Endothelial cell of hepatic sinusoid (primary cell): ENCODE data around the gene SPTLC1.
"Not testable (repeated sequence)": the region's sequence is repeated elsewhere in the genome, so short reads cannot be mapped to it uniquely, and the experiment has no call there.

ENCODE experiments used
- in situ Hi-C: cut with HindIII; loops from 2 replicates; pipeline ENCODE4 v1.10.0; 2017; ENCODE audit warnings: low sequenced_read_pairs

The SPTLC1 gene

GRCh38 chr9:92035687-92036410 lies 79.4 kb downstream of the SPTLC1 start:
- in situ Hi-C loops = no loop called here

DNA sequence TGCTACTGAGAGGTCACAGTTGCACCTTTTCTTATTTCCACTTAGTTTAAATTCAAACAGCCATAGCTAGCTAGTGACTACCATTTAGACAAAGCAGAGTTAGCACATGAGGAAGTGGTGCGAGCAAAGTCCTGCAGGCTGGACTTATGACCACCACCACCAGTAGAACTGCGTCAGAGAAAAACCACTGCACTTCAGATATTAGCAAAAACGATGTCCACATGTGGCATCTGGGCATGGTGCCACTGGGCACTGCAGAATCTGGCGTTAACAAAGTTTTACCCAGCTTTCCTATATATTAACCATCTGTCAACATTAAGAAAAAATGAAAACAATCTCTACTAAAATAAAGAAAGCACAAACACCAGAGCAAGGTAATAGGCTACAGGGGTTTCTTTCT lies 80.1 kb downstream of the SPTLC1 start:
- in situ Hi-C loops = no loop called here

DNA sequence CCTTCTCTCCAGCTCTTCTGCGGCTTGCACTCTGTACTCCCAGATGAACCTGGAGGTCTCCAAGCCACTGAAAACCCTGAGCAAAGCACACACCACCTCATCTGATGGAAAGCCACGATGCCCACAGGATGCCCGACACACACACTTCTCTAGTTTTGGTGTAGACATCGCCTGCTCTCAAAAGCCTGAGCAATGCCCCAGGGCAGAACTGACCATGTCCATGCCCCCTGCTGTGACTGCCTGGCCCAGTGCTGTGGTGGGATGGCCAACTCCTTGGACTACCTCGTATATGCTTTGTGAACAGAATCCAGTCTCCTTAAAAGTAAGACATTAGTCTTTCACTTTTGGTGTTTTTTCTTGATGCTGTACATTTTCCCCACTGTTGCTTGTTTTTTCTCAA lies 81.2 kb downstream of the SPTLC1 start:
- in situ Hi-C loops = no loop called here

DNA sequence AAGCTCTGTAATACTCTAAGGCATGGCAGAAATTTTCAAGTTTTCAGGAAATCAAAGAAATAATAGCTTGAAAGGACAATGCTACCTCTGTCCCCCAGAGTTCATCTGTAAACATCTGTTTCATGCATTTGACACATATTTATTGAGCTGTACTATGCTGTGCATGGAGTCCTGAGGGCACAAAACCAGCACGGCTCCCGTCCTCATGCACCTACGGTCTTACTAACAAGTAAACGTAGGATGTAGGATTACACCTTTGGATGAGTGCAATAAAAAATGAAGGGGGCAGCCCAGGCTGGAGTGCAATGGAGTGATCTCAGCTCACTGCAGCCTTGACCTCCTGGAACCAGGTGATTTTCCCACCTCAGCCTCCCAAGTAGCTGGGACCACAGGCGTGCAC lies 81.9 kb downstream of the SPTLC1 start:
- in situ Hi-C loops = no loop called here

GRCh38 chr9:92032891-92033290 lies 82.3 kb downstream of the SPTLC1 start:
- in situ Hi-C loops = no loop called here

DNA sequence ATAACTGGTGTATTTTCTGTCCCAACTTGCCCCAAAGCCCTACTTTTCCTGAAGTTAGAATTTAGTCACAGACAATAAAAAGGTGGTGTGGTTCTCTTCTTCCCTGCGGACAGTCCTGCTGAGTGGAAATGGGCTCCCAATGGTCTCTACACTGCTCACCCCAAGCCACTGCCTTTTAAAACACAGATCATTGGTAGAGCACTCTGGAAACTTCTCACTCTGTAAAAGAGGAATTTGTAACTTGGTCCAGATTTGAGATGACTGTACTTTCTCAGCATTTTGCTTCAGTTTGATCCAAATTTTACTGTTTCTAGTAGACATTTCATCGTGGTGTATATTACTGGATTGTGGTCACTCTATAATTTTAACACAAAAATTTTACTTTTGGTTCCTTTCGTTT lies 84.8 kb downstream of the SPTLC1 start:
- in situ Hi-C loops = no loop called here

DNA sequence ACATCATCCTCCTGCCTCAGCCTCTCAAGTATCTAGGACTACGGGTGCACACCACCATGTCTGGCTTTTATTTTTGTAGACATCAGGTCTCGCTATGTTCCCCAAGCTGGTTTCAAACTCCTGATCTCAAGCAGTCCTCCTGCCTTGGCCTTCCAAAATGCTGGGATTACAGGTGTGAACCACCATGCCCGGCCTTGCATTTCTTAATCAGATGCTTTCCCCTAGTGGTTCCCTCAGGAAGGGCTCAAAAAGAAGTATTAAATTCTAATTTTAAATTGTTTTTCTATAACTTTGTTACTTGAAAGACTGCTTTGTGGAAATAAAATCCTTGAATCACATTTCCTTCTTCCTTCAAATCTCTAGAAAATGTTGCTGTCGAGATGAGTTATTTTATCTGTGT lies 85.7 kb downstream of the SPTLC1 start:
- in situ Hi-C loops = no loop called here

- in situ Hi-C loops = no loop called here
These were observed 88.8 kb downstream of the SPTLC1 start for GRCh38 chr9:92026206-92027002.

DNA sequence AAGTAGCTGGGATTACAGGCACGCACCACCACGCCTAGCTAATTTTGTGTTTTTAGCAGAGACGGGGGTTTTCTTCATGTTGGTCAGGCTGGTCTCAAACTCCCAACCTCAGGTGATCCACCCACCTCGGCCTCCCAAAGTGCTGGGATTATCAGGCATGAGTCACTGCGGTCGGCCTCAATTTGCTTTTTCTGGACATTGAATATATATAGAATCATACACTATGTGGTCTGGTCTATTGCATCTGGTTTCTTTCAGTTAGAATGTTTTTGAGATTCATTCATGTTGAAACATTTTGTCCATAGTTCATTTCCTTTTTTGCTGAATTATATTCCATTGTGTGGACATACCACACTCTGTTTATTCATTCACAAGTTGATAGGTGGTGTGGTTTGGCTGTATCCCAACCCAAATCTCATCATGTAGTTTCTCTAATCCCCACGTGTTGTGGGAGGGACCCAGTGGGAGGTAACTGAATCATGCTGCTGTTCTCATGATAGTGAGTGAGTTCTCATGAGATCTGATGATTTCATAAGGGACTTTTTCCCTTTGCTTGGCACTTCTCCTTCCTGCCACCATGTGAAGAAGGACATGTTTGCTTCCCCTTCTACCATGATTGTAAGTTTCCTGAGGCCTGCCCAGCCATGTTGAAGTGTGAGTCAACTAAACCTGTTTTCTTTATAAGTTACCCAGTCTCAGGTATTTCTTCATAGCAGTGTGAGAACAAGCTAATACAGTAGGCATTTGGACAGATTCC lies 93.2 kb downstream of the SPTLC1 start:
- in situ Hi-C loops = not testable (repeated sequence)

DNA sequence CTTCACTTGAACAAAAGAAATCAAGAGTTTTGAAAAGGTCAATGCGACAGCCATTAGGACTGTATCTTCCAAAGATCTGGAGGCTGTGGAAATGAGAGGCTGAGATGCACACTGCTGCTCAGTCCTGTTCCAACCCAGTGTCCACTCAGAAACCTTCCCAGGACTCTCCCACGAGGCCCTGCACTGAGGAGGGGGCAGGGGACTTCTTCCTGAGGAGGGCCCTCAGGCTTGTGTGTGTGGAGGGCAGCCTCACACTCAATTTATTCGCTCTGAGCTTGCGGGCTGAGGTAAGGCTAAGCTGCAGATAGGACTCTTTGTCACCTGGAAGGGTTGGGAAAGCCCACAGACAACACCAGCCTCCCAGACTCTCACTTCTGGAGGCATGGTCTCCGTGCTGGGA lies 95.6 kb downstream of the SPTLC1 start:
- in situ Hi-C loops = no loop called here

GRCh38 chr9:92010705-92011536 lies 104.3 kb downstream of the SPTLC1 start:
- in situ Hi-C loops = no loop called here

GRCh38 chr9:92010253-92010652 lies 105.0 kb downstream of the SPTLC1 start:
- in situ Hi-C loops = not testable (repeated sequence)

GRCh38 chr9:92008041-92008440 lies 107.2 kb downstream of the SPTLC1 start:
- in situ Hi-C loops = no loop called here

GRCh38 chr9:92004045-92004392 lies 111.2 kb downstream of the SPTLC1 start:
- in situ Hi-C loops = loop anchor here (5.0 kb wide), 2 partner anchors 42 to 58 kb away; no protein-coding TSS in a partner anchor

GRCh38 chr9:92003308-92004044 lies 111.7 kb downstream of the SPTLC1 start:
- in situ Hi-C loops = loop anchor here (5.0 kb wide), 2 partner anchors 41 to 59 kb away; no protein-coding TSS in a partner anchor

DNA sequence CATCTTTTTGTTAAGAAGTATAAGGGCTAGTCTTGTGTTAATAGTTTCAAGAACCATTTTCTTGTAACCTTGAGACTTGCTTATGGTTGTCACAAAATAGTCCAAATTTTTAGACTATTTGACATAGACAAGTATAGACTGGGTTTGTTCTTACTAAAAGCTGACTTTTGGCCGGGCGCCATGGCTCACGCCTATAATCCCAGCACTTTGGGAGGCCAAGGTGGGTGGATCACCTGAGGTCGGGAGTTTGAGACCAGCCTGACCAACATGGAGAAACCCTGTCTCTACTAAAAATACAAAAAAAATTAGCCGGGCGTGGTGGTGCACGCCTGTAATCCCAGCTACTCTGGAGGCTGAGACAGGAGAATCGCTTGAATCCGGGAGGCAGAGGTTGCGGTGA lies 113.3 kb downstream of the SPTLC1 start:
- in situ Hi-C loops = loop anchor here (5.0 kb wide), 2 partner anchors 40 to 60 kb away; no protein-coding TSS in a partner anchor

GRCh38 chr9:92001244-92001643 lies 114.0 kb downstream of the SPTLC1 start:
- in situ Hi-C loops = loop anchor here (5.0 kb wide), 2 partner anchors 39 to 61 kb away; no protein-coding TSS in a partner anchor

- in situ Hi-C loops = no loop called here
These were observed 120.1 kb downstream of the SPTLC1 start for GRCh38 chr9:91995000-91995655.

GRCh38 chr9:91994422-91994821 lies 120.8 kb downstream of the SPTLC1 start:
- in situ Hi-C loops = no loop called here
